HG03558 (cell line): Measurements from ENCODE around the gene FOXI2.

ENCODE experiments used
- ATAC-seq: cut with Tn5 transposase; IDR thresholded peaks from one replicate; pipeline ENCODE4 v1.9.1; 2021; ENCODE audit warnings: moderate number of reproducible peaks; ENCODE audit not compliant: unreplicated experiment; ENCODE audit errors: extremely low read depth

Gene FOXI2

GRCh38 chr10:127736915-127737562, at the start of gene FOXI2:
Gene FOXI2, plus strand, starts transcription at chr10:127737185. Its CDS starts 89 bp downstream, at chr10:127737274.
- ATAC-seq = no peak

- no peak for ATAC-seq
These were observed 49.4 kb upstream of the FOXI2 start for GRCh38 chr10:127687548-127687947.

GRCh38 chr10:127690176-127690835, 46.7 kb upstream of the FOXI2 start:
- no peak for ATAC-seq

- no peak for ATAC-seq
These were observed 42.3 kb upstream of the FOXI2 start for GRCh38 chr10:127694580-127695193.

GRCh38 chr10:127695431-127695830, 41.6 kb upstream of the FOXI2 start:
- ATAC-seq = no peak

- ATAC-seq = no peak
These were observed 38.1 kb upstream of the FOXI2 start for GRCh38 chr10:127698886-127699285.

GRCh38 chr10:127699311-127699710, 37.7 kb upstream of the FOXI2 start:
- no peak for ATAC-seq

- no peak for ATAC-seq
These were observed 34.7 kb upstream of the FOXI2 start for GRCh38 chr10:127702271-127702670.

GRCh38 chr10:127715249-127715648, 21.7 kb upstream of the FOXI2 start:
- ATAC-seq = no peak

GRCh38 chr10:127715782-127716378, 21.1 kb upstream of the FOXI2 start:
- no peak for ATAC-seq

GRCh38 chr10:127720142-127720541, 16.8 kb upstream of the FOXI2 start:
- ATAC-seq = no peak

GRCh38 chr10:127720903-127721302, 16.1 kb upstream of the FOXI2 start:
- no peak for ATAC-seq

- ATAC-seq = no peak
These were observed 2.2 kb upstream of the FOXI2 start for GRCh38 chr10:127734753-127735152.

GRCh38 chr10:127735156-127735555, 1.8 kb upstream of the FOXI2 start:
- ATAC-seq = no peak

GRCh38 chr10:127735723-127736221, 1.2 kb upstream of the FOXI2 start:
- no peak for ATAC-seq

GRCh38 chr10:127736222-127736914, 617 bp upstream of the FOXI2 start:
- ATAC-seq = no peak

- ATAC-seq = no peak
These were observed 852 bp downstream of the FOXI2 start for GRCh38 chr10:127737563-127738511.

- ATAC-seq = no peak
These were observed 1.8 kb downstream of the FOXI2 start for GRCh38 chr10:127738512-127739424.
